GM21717 (cell line): ENCODE measurements around the gene RALY.

ENCODE experiments used
- ATAC-seq: cut with Tn5 transposase; IDR thresholded peaks from one replicate; pipeline ENCODE4 v1.9.1; 2021; ENCODE audit warnings: mild to moderate bottlenecking, moderate library complexity; ENCODE audit not compliant: unreplicated experiment

The RALY gene

GRCh38 chr20:34045930-34046725 is 52.4 kb downstream of the RALY start:
- no peak for ATAC-seq

GRCh38 chr20:34047010-34047687 is 53.4 kb downstream of the RALY start:
- no peak for ATAC-seq

- no peak for ATAC-seq
Measured at GRCh38 chr20:34047917-34048316, 54.2 kb downstream of the RALY start.

- ATAC-seq: no peak
Measured at GRCh38 chr20:34049389-34049788, 55.7 kb downstream of the RALY start.

GRCh38 chr20:34049897-34050695 is 56.4 kb downstream of the RALY start:
- no peak for ATAC-seq

- no peak for ATAC-seq
Measured at GRCh38 chr20:34052414-34052813, 58.7 kb downstream of the RALY start.

- no peak for ATAC-seq
Measured at GRCh38 chr20:34055290-34055689, 61.6 kb downstream of the RALY start.

- ATAC-seq: no peak
Measured at GRCh38 chr20:34058831-34059230, 65.1 kb downstream of the RALY start.

- no peak for ATAC-seq
Measured at GRCh38 chr20:34060970-34061369, 67.3 kb downstream of the RALY start.

- no peak for ATAC-seq
Measured at GRCh38 chr20:34061695-34062094, 68.0 kb downstream of the RALY start.

GRCh38 chr20:34062570-34063482 is 69.1 kb downstream of the RALY start:
- no peak for ATAC-seq

- ATAC-seq: no peak
Measured at GRCh38 chr20:34064286-34064685, 70.6 kb downstream of the RALY start.

- ATAC-seq: no peak
Measured at GRCh38 chr20:34065260-34065659, 71.5 kb downstream of the RALY start.

GRCh38 chr20:34066476-34067090 is 72.9 kb downstream of the RALY start:
- ATAC-seq: no peak

GRCh38 chr20:34068001-34068400 is 74.3 kb downstream of the RALY start:
- no peak for ATAC-seq

GRCh38 chr20:34069341-34070078 is 75.8 kb downstream of the RALY start:
- ATAC-seq: no peak

- ATAC-seq: no peak
Measured at GRCh38 chr20:34070079-34070439, 76.3 kb downstream of the RALY start.

- no peak for ATAC-seq
Measured at GRCh38 chr20:34070859-34071258, 77.1 kb downstream of the RALY start.

- ATAC-seq: no peak
Measured at GRCh38 chr20:34072076-34072475, 78.4 kb downstream of the RALY start.

GRCh38 chr20:34072778-34073177 is 79.1 kb downstream of the RALY start:
- ATAC-seq: no peak
